Adipose tissue (tissue), 3 donors: ENCODE data around the gene ABCC2. TPM values are rescaled to one million over a fixed set of nuclear protein-coding genes. Genes with fewer than 3 reads are reported as not detected.
"Not testable (repeated sequence)": the region's sequence is repeated elsewhere in the genome, so short reads cannot be mapped to it uniquely, and the experiment has no call there.

Source experiments
- H3K27ac ChIP-seq: one replicate; pipeline ENCODE4 v1.5.1; 2013; ENCODE audit warnings: low read depth, low read length
- WGBS, 3 donors: extraction: QIAGEN DNeasy Blood & Tissue Kit; methylation state at CpG; one replicate each; pipeline ENCODE4 v1.1.7; 2013; 5-methylcytosine and 5-hydroxymethylcytosine counted together
- polyA plus RNA-seq, 3 donors: library from polyadenylated mRNA; stranded (reverse); fragments of 200-250 nt; gene quantifications; one replicate each; pipeline ENCODE4 v1.2.3, GENCODE V29; 2013
- donor health status: healthy with polysubstance abuse.
- donor health status: Bipolar disorder and iron deficiency.
- donor health status: healthy.

ABCC2 gene
- polyA plus RNA-seq, 3 donors, result 1.0 to 2.6 (median 2.1) TPM

DNA sequence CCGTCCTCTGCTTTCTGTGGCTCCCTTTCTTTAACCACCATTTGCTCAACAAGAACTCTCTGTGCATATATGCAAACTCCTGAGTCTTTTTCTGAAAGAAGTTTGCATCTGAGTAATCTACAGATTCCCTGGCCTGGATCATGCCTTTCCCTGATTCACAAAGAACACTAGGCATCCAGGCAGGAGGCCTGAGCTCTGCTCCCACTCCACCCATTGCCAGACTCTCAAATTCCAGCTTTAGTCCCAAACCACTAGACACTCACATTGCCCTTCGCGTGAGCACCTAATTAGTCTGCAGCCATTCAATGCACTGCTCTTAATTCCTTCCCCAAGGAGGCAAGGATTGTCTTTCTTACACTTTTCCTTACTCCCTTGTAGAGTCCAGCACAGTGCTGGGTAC lies 60.9 kb downstream of the ABCC2 start:
- 83 to 85% (median 84%) methylated on average over 3 of the region's 3 CpGs for WGBS, 3 donors
- no peak overlapping the region for H3K27ac ChIP-seq

DNA sequence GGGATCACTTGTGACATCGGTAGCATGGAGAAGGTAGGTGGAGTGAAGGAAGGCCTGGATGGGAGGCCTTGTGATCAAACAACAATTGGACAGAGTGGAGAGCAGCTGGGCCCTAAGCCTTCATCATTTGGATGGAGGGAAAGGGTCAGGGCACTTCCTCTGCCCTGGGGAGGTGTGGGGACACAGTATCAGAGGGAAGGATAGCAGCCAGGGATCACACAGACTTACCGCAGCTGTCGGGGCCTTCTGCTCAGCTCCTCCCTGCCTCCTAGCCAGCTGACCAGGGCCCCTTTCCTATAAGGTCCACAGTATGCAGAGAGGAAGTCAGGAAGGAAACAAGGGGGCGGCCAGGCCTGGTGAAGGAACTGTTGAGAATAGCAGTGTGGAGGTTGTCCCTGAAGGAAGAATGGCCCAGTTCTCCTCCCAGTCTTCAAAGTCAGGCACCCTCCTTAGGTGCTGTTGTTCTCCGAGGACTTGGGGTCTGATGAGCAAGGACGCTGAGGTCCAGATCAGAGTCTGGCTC lies 62.1 kb downstream of the ABCC2 start:
- no peak overlapping the region for H3K27ac ChIP-seq
- 48 to 71% (median 67%) methylated on average over 6 of the region's 6 CpGs for WGBS, 3 donors

DNA sequence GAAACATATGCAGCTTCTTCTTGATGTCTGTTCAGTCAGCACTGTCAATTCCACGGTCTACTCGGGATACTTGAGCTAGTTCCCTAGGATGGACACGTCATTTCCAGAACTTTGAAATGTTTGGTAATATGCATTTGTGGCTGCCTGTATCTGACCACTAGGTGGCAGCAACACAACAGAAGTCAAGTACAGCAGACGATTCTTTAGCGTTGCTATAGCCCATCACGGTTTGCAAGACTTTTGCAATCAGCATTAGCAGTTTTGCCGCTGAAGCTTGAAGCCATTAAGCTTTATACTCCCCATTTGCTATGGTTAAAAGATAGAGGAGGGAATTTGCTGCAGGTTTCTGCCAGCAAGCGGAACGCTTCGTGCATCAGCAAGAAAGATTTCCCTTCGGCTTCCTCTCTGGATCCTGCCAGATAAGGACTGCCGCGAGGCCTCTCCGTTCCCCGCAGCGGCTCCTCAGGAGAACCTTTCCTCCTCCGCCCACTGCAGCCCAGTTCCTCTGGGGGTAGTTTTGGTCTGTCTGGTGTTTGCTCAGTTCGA lies 63.5 kb downstream of the ABCC2 start:
- H3K27ac ChIP-seq, result no peak overlapping the region
- WGBS, 3 donors, result 1 to 4% (median 1%) methylated on average over 18 of the region's 18 CpGs

DNA sequence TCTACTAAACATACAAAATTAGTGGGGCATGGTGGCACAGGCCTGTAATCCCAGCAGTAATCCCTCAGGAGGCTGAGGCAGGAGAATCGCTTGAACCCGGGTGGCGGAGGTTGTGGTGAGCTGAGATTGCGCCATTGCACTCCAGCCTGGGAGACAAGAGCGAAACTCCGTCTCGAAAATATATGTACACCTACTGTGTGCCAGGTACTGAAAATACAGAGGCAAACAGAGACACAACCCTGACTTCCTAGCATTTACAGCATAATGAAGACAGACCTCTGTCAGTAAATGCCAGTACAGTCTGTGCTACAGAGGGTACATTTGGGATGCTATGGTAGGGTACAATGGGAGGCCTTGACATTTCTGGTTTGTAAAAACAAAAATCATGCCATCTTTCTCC lies 66.6 kb downstream of the ABCC2 start:
- no peak overlapping the region for H3K27ac ChIP-seq
- WGBS, 3 donors, result 77 to 92% (median 86%) methylated on average over 7 of the region's 7 CpGs

DNA sequence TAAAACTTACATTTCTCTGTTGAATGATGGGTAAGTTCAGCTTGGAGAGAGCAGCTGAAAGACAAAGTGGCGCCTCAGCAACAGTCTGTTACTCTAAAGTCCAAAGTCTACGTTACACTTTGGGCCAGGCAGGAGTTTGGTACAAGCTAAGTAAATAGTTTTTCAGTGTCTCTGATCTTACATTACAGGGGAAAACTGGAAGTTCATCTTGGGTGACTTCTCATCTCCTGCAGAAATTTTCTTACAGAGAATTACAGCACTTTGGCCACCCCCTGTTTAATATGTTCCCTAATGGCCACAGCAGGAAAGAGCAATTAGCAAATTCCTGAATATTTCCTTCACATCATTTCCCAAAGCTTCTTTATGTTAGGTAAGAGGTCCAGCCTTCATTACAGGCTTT lies 67.1 kb downstream of the ABCC2 start:
- H3K27ac ChIP-seq, result no peak overlapping the region
- WGBS, 3 donors, result 53 to 81% (median 79%) methylated on average over 2 of the region's 2 CpGs

DNA sequence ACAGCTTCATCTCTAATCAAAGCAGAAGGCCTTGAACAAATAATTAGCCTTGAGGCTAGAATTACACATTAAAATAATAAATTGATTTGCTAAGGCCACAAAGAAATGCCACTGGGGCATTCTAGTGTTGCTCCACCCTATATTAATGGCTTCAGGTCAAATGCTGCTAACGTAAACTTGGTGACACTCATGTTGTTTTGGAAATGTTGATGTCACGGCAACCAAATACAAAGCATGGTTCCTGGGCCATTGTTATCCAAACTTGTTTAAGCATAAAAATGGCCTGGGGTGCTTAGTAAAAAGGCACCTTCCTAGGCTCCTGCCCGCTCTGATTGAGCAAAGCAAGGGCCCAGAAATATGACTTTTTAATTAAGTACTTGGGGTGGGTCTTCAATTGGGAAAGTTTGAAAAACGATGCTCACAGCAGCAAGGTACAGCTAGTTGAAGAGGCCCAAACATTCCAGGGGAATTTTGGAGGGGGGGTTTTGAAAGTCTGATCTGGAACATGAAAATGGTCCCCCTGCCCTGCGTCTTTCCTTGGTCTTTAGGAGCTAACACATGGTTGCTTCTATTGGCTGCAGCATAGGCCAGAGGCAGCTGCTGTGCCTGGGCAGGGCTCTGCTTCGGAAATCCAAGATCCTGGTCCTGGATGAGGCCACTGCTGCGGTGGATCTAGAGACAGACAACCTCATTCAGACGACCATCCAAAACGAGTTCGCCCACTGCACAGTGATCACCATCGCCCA lies 67.8 kb downstream of the ABCC2 start:
- 63 to 83% (median 76%) methylated on average over 11 of the region's 11 CpGs for WGBS, 3 donors
- H3K27ac ChIP-seq, result no peak overlapping the region

DNA sequence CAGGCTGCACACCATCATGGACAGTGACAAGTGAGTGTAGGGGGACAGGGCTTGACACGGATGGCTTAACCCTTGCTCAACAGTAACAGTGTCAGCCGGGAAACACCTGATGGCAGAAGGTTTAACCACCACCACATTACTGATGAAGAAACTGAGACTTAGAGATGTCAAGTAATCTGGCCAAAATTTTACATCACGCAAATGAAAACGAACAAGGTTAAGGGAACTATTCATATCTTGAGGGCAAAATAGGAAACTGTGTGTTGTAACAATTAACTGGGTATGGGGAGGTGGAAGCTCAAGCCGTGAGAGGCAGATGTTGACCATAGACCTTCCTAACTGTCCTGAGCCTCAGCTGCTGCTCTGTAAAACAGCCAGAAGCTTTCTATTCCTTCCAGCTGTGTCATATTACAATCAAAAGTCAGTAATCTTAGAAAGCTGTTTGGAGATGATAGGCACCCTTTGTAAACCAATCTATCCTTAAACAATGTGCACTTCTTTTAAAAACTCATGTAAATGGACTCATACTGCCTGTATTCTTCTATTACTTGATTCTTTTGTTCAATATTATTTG lies 68.4 kb downstream of the ABCC2 start:
- WGBS, 3 donors, result 54 to 83% (median 62%) methylated on average over 5 of the region's 5 CpGs

DNA sequence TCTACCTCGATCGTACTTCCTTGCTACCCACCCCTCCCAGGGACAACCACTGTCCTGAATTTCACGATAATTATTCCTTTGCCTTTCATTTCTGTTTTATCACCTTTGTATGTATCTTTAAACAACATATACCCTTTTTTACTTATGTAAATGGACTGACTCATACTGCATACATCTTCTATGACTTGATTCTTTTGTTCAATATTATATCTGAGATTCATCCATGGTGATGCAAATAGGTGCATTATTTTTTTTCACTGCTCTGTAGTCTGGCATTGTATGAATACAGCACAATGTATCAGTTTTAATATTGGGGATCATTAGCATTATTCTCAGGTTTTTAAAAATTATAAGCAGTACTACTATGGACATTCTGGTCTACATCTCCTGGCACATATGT lies 69.4 kb downstream of the ABCC2 start:
- no peak overlapping the region for H3K27ac ChIP-seq
- WGBS, 3 donors, result 93 to 98% (median 94%) methylated on average over 3 of the region's 3 CpGs

More for the DNA sequence above, 68.4 kb downstream of the ABCC2 start:
- no peak overlapping the region for H3K27ac ChIP-seq

DNA sequence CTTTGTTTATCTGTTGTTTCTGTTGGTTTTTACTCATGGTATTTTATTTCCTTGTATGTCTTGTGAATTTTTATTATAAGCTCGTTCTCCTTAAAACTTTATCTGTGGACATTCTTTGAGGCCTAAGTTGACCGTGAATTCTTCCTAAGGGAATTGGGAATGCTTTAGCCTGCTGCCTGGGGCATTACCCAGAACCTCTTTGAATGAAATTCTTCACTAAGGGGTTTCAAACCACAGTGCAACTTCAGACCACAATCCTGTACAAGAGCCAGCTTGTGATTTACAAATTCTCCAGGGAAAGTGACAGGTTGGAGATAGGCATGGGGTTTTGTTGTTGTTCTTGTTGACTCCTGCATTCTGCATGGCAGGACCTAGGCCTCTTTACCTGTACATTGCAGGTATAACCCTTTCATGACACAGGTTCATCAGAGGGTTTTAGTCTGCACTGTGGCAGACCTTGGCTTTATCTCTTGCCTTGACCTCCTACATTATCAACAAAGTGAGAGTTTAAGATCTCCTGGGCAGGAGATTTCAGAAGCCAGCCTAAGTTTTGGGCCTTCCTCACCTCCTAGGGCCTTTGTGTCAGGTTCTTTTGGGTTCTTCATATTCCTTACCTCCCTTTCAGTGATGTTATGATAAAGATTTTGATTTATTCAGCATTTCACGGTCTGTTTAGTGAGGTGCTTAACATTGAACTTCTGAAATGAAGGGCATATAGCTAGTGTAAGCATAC lies 70.2 kb downstream of the ABCC2 start:
- 45 to 87% (median 67%) methylated on average over 3 of the region's 3 CpGs for WGBS, 3 donors
- no peak overlapping the region for H3K27ac ChIP-seq

DNA sequence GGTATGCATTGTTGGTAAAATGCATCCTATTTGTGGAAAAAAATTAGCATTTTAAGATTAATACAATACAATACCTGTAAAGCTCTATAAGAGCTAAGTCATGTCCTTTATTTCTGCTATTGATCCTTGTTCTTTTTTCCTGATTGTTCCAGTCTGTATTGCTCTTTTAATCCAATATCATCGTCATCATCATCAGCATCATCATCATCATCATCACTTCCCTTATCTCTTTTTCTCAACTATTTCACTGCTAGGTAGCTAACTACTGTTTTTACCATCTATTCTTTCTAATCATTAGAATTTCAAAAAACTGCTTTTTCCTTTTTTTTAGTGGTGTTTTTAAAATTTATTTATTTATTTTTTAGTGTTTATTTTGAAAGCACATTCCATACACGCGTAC lies 71.2 kb downstream of the ABCC2 start:
- no peak overlapping the region for H3K27ac ChIP-seq
- 67 to 85% (median 84%) methylated on average over 3 of the region's 3 CpGs for WGBS, 3 donors

DNA sequence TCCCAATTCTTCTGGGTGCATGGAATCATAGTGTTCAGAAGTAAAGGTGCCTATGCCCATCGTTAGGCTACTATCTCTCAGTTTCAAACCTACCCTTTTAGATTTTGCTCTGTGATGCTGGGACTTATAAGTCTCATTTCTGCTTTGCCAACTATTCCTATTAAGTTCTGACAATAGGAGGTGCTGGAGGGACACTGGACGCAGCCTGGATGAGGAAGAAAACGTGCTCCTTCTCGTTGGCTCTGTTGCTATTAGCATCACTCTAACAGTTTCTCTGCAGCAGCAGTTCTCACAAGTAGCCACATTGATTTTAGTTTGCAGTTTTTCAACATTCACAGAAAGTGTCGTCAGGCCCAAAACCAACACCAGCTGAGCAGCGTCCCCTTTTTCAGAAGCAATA lies 72.4 kb downstream of the ABCC2 start:
- 43 to 52% (median 44%) methylated on average over 6 of the region's 6 CpGs for WGBS, 3 donors
- no peak overlapping the region for H3K27ac ChIP-seq

DNA sequence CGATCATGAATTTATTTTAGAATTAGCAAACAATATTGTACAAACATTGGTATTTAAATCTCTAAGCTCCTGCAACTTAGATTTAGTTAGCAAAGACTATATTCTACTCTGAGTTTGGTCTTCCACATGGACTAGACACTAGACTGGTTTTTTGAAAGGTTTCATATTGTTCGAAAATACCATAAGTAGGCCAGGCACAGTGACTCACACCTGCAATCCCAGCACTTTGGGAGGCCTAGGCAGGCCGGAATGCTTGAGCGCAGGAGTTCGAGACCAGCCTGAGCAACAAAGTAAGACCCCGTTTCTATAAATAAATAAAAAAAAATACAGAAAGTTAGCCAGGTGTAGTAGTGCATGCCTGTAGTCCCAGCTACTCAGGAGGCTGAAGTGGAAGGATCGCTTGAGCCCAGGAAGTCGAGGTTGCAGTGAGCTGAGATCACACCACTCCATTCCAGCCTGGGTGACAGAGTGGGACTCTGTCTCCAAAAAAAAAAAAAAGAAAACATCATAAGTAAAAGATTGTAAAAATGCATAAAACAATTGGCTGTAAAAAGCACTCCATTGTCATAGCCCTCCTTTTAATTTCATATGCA lies 73.1 kb downstream of the ABCC2 start:
- H3K27ac ChIP-seq, result no peak overlapping the region
- 85 to 94% (median 91%) methylated on average over 8 of the region's 8 CpGs for WGBS, 3 donors

DNA sequence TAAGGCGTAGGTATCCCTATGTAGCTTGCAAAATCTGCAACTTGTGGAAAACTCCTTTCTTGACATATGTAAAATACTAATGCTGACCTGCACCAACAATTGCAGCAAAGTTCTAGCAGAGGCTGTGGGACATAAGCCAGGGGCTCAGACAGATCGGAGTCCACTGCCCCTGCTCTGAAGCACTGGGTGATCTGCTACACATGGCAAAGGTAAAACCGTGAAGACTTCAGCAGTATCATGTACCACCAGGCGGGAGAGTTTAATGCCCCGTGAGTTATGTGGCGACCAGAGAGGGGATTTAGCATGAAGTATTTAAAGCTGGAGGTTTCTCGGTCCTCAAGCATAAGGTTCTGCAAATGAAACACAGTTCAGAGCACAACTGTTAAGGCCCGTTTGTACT lies 76.4 kb downstream of the ABCC2 start:
- H3K27ac ChIP-seq, result no peak overlapping the region
- 90 to 91% (median 90%) methylated on average over 8 of the region's 8 CpGs for WGBS, 3 donors

DNA sequence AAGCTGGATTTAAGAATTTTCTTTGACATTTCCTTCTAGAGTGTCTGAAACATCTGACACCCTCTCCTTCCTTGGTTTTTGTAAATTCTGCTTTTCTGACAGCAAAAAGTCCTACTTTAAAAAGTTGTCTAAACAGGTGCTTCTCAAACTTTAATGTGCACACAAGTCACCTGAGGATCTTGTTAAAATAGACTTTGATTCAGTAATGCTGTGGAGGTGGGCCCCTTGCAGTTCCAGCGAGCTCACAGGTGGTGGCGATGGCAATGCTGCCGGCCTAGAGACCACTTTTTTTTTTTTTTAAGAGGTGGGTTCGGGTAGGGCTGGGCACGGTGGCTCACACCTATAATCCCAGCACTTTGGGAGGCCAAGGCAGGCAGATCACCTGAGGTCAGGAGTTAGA lies 77.1 kb downstream of the ABCC2 start:
- no peak overlapping the region for H3K27ac ChIP-seq
- 20 to 40% (median 36%) methylated on average over 5 of the region's 5 CpGs for WGBS, 3 donors

DNA sequence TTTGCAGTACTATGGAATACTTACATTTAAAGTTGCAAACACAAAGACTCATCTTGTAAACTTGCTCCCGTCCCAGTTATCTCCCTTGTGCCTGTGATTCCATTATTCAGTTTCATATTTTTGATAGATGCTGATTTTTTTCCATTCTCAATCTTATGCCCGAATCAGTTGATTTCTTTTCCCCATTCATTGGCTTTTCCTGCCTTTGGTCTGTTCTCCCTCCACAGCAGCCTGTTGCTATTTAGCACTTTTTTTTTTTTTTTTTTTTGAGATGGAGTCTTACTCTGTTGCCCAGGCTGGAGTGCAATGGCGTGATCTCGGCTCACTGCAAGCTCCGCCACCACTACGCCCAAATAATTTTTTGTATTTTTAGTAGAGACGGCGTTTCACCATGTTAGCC lies 78.0 kb downstream of the ABCC2 start:
- WGBS, 3 donors, result 87 to 96% (median 94%) methylated on average over 8 of the region's 8 CpGs
- no peak overlapping the region for H3K27ac ChIP-seq

DNA sequence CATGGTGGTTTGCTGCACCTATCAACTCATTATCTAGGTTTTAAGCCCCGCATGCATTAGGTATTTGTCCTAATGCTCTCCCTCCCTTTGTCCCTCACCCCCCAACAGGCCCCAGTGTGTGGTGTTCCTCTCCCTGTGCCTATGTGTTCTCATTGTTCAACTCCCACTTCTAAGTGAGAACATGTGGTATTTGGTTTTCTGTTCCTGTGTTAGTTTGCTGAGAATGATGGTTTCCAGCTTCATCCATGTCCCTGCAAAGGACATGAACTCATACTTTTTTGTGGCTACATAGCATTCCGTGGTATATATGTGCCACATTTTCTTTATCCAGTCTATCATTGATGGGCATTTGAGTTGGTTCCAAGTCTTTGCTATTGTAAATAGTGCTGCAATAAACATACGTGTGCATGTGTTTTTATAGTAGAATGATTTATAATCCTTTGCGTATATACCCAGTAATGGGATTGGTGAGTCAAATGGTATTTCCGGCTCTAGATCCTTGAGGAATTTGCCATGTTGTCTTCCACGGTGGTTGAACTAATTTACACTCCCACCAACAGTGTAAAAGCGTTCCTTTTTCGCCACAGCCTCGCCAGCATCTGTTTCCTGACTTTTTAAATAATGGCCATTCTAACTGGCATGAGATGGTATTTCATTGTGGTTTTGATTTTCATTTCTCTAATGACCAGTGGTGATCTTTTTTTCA lies 81.2 kb downstream of the ABCC2 start:
- H3K27ac ChIP-seq, result not testable (repeated sequence)
- WGBS, 3 donors, result 59 to 71% (median 62%) methylated on average over 9 of the region's 9 CpGs

DNA sequence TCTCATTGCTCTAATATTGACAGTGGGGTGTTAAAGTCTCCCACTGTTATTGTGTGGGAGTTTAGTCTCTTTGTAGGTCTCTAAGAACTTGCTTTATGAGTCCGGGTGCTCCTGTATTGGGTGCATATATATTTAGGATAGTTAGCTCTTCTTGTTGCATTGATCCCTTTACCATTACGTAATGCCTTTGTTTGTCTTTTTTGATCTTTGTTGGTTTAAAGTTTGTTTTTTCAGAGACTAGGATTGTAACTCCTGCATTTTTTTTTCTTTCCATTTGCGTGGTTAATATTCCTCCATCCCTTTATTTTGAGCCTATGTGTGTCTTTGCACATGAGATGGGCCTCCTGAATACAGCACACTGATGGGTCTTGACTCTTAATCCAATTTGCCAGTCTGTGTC lies 84.8 kb downstream of the ABCC2 start:
- H3K27ac ChIP-seq, result not testable (repeated sequence)
- 64 to 87% (median 65%) methylated on average over 3 of the region's 3 CpGs for WGBS, 3 donors

DNA sequence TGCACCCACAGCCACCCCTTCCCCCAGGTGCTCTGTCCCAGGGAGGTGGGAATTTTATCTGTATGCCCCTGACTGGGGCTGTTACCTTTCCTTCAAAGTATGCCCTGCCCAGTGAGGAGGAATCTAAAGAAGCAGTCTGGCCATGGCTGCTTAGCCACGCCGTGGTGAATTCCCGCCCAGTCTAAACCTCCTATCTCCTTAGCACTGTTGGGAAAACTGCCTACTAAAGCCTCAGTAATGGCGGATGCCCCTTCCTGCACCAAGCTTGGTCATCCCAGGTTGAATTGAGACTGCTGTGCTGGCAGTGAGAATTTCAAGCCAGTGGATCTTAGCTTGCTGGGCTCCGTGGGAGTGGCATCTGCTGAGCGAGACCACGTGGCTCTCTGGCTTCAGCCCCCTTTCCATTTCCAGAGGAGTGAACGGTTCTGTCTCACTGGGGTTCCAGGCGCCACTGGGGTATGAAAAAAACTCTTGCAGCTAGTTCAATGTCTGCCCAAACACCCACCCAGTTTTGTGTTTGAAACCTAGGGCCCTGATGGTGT lies 87.2 kb downstream of the ABCC2 start:
- WGBS, 3 donors, result 54 to 73% (median 72%) methylated on average over 9 of the region's 9 CpGs
- H3K27ac ChIP-seq, result no peak overlapping the region
